Loucy (cell line): ENCODE results near the gene EFNA4.

Source experiments
- EZH2phosphoT487 ChIP-seq: fragments of 200-600 bp; IDR thresholded peaks from 2 replicates; pipeline ENCODE4 v1.6.1; 2018; ENCODE audit warnings: antibody characterized with exemption, mild to moderate bottlenecking, moderate library complexity, borderline replicate concordance
- TF ChIP-seq, protein P1 (sequence below): fragments of 200-600 bp; sonication (generic); conservative IDR thresholded peaks from 2 replicates; pipeline ENCODE4 v1.5.1; 2014; ENCODE audit warnings: mild to moderate bottlenecking, antibody characterized with exemption, low read length

GRCh38 chr1:155017041-155017945 lies 46.2 kb upstream of the EFNA4 start:
- TF ChIP-seq, protein P1, sequence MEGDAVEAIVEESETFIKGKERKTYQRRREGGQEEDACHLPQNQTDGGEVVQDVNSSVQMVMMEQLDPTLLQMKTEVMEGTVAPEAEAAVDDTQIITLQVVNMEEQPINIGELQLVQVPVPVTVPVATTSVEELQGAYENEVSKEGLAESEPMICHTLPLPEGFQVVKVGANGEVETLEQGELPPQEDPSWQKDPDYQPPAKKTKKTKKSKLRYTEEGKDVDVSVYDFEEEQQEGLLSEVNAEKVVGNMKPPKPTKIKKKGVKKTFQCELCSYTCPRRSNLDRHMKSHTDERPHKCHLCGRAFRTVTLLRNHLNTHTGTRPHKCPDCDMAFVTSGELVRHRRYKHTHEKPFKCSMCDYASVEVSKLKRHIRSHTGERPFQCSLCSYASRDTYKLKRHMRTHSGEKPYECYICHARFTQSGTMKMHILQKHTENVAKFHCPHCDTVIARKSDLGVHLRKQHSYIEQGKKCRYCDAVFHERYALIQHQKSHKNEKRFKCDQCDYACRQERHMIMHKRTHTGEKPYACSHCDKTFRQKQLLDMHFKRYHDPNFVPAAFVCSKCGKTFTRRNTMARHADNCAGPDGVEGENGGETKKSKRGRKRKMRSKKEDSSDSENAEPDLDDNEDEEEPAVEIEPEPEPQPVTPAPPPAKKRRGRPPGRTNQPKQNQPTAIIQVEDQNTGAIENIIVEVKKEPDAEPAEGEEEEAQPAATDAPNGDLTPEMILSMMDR, result peak; percentile 100
- no peak for TF ChIP-seq EZH2phosphoT487
